ENCODE results near the gene KRTAP10-8. TPM values are rescaled to one million over a fixed set of nuclear protein-coding genes. Genes with fewer than 3 reads are reported as not detected.
"Not testable (repeated sequence)": the region's sequence is repeated elsewhere in the genome, so short reads cannot be mapped to it uniquely, and the experiment has no call there.

Gene KRTAP10-8
- total RNA-seq, 4 donors from 2014 or later = not detected

GRCh38 chr21:44568667-44569556, 43.0 kb upstream of the KRTAP10-8 start:
- DNase-seq (ENCODE audit: low spot score) (no peak), ATAC-seq (ENCODE audit: low FRiP score) (no peak)
- TF ChIP-seq CTCF (IDR thresholded peaks at IDR 0.05) = no peak

- DNase-seq (ENCODE audit: low spot score) (no peak), ATAC-seq (ENCODE audit: low FRiP score) (no peak)
- no peak for TF ChIP-seq CTCF (IDR thresholded peaks at IDR 0.05)
Observed at GRCh38 chr21:44569861-44570517, 41.9 kb upstream of the KRTAP10-8 start.

GRCh38 chr21:44571296-44571695, 40.6 kb upstream of the KRTAP10-8 start:
- DNase-seq (ENCODE audit: low spot score) (no peak), ATAC-seq (ENCODE audit: low FRiP score) (no peak)
- TF ChIP-seq CTCF (IDR thresholded peaks at IDR 0.05) = no peak

- DNase-seq (ENCODE audit: low spot score) = no peak
- ATAC-seq (ENCODE audit: low FRiP score) = no peak
- no peak for TF ChIP-seq CTCF (IDR thresholded peaks at IDR 0.05)
Observed at GRCh38 chr21:44571844-44572782, 39.8 kb upstream of the KRTAP10-8 start.

GRCh38 chr21:44572959-44573583, 38.8 kb upstream of the KRTAP10-8 start:
- DNase-seq (ENCODE audit: low spot score) = no peak
- no peak for TF ChIP-seq CTCF (IDR thresholded peaks at IDR 0.05)
- ATAC-seq (ENCODE audit: low FRiP score) = no peak

GRCh38 chr21:44573630-44574456, 38.0 kb upstream of the KRTAP10-8 start, which contains the start of gene KRTAP10-4:
Gene KRTAP10-4 (plus strand): TSS chr21:44573729. CDS start chr21:44573759, 30 bp downstream.
- DNase-seq (ENCODE audit: low spot score); ATAC-seq (ENCODE audit: low FRiP score): not testable (repeated sequence)

Data from omental fat pad (tissue), 4 donors.